Stimulated activated CD4-positive, alpha-beta T cell treated with anti-CD3 and anti-CD28 coated beads, Interleukin-4, amount 100 ng/mL, for 24 hours (primary cell): Measurements from ENCODE around the gene STT3A.
A peak's percentile ranks its signal among the peaks of the same experiment; 100 is the strongest.

Experiments
- DNase-seq: peaks from one replicate; pipeline ENCODE4 v3.0.0-alpha.2; 2020

Gene STT3A

GRCh38 chr11:125591649-125592304, 875 bp upstream of the STT3A start:
- no peak for DNase-seq

DNA sequence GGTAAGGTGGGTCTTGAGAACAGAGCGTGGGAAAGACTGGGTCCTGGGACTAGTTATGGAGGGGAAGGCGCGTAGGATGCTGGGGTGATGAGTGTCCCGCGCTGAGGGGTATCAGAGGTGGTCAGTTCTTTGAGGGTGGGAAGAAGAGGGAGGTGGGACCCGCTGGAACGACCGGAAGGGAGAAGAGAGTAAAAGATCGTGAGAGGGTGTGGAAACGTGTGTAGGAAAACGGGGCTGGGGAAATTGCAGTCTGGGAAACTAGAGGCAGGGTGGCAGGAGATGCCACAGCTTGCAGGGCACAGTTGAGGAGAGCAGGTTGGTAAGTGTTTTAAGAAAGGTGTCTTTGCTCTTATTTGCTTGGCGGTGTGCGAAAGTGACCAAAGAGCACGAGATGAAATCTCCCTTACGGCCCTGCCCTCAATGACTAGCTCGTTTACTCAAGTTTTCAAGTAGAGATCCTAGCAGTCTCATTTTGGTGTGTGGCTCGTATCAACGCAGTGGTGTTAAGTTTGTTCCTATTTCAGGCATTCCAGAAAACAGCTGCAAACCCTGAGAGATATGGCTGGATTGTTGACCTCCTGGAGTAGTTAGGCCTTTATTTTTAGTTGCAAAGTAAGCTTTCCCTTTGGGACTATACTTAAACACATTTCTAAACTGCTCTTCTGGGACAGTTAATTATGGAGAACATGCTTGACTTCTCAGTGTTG, 615 bp downstream of the STT3A start:
- no peak for DNase-seq

DNA sequence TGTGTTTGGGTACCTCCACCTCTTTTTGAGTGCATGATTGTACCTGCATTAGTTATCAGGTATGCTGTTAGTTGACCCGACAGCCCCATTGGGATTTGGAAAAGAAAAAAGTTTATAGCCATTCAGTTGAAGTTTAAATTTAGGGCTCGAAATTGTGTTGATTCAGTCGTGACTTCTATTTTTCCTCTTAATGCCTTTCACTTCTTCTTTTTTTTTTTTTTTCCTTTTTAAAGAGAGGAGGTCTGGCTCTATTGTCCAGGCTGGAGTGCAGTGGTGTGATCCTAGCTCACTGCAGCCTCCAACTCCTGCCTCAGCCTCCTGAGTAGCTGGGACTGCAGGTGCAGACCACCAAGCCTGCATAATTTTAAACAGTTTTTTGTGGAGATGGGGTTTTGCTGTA, 2.3 kb downstream of the STT3A start:
- DNase-seq, result no peak

DNA sequence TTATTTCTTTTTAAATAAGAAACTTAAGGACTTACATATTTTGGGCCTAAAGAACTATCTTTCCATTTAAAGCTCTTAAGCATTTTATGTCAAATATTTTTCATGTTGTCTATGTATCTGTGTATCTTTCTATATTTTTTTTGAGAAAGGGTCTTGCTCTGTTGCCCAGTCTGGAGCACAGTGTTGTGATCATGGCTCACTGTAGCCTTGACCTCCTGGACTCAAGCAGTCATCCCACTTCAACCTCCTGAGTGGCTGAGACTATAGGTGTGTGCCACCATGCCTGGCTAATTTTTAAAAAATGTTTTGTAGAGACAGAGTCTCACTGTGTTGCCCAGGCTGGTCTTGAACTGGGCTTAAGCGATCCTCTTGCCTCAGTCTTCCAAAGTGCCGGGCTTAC, 8.0 kb downstream of the STT3A start:
- no peak for DNase-seq

DNA sequence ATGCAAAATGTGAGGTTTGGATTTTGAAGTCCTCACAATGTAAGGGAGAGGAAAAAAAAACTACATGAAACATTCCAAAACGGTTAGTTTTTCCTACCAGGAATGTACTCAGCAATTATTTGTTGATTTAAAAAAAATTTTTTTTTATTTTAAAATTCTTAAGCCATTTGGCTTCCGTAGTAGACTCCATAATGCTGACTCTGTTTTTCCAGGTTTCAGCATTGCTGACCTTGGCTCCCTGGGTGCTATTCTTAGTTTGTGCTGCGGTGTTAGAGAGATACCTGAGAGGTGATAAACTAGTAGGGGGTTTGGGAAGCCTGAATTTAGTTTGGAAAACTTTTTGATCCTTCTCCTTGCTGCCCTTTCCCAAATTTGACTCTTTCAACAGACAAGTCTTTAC, 10.6 kb downstream of the STT3A start:
- no peak for DNase-seq

GRCh38 chr11:125605417-125605816, 12.8 kb downstream of the STT3A start:
- no peak for DNase-seq

DNA sequence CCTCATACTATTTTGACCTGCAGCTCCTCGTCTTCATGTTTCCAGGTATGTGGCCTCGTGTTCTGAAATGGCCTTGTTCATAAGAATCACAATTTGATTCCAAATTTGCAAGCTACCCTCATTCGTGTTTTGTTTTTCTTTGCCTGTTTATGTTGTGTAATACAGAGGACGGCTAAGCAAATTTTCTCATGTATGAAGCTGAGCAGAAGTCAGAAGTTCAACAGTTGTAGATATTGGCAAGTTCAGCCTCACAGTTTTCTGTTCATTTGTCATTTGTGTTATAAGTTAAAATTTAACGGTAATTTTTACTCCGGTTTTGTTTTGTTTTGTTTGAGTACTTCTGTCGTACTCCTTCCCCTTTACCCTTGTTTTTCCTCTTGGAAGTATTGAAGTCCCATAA, 16.9 kb downstream of the STT3A start:
- DNase-seq, result no peak

- DNase-seq, result no peak
Measured at GRCh38 chr11:125618383-125618782, 25.7 kb downstream of the STT3A start.

DNA sequence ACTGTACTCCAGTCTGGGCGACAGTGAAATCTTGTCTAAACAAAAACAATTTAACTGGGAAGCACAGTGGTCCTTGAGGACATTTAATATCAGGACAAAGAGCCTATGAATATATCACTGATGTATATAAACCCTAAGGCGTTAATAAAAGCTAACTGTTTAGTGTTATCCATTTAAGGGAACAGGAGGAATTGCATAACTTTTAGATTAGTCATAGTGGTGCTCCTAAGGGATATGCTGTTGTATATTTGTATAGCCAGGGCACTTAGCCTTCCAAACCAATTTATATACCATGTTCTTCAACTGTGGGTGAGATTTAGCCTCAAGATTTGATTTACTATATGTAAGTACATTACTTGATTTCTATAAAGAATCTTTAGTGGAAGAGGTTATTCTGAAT, 29.3 kb downstream of the STT3A start:
- DNase-seq, result no peak

- no peak for DNase-seq
Measured at GRCh38 chr11:125623064-125623463, 30.4 kb downstream of the STT3A start.

GRCh38 chr11:125624756-125625213, 32.1 kb downstream of the STT3A start, which contains the start of gene CHEK1:
Gene CHEK1 (plus strand): TSS chr11:125625163. CDS start chr11:125626769, 1,606 bp downstream.
- DNase-seq, result no peak

DNA sequence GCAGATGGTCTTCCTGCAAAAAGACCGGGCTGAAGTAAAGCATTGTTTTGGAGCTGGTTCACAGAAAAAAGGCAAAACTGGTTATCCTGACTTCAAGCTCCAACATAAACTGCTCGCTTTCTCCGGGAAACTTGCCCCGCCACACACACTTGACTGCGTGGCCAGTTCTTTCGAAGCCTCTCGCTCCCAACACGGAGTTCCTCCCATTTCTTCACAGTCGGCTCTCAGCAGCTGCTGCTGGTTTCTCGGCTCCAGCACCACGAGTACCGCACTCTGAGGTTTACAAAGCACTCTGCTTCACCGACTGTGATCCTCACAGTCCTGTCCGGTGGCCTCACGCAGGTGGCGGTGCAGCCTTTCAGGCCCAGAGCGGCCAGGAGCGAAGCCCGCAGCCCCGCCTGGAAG, 32.6 kb downstream of the STT3A start:
- DNase-seq, result no peak

GRCh38 chr11:125625630-125626287, 33.1 kb downstream of the STT3A start:
- peak; percentile 89 for DNase-seq

- DNase-seq, result peak; percentile 37
Measured at GRCh38 chr11:125626288-125626950, 33.8 kb downstream of the STT3A start.

GRCh38 chr11:125627236-125627910, 34.7 kb downstream of the STT3A start:
- DNase-seq, result no peak

DNA sequence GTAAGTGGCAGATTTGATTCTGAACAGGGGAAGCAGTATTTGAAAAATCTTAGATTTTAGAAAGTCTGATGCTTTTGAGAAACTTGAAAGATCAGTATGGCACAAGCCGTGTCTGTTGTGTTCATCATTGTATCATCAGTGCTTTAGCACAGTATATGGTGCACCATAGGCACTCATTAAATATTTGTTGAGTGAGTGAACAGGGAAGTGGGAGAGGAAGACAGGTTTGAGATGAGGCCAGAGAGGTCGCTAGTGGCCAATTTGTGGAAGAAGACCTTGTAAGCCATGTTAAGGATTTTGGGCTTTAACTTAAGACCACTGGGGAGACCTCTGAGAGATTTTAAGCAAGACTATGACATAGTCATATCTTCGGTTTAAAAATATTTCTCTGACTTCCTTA, 45.2 kb downstream of the STT3A start:
- no peak for DNase-seq

GRCh38 chr11:125638315-125638714, 45.7 kb downstream of the STT3A start:
- no peak for DNase-seq

- no peak for DNase-seq
Measured at GRCh38 chr11:125645871-125646270, 53.2 kb downstream of the STT3A start.

GRCh38 chr11:125649465-125650166, 57.0 kb downstream of the STT3A start:
- DNase-seq, result no peak

DNA sequence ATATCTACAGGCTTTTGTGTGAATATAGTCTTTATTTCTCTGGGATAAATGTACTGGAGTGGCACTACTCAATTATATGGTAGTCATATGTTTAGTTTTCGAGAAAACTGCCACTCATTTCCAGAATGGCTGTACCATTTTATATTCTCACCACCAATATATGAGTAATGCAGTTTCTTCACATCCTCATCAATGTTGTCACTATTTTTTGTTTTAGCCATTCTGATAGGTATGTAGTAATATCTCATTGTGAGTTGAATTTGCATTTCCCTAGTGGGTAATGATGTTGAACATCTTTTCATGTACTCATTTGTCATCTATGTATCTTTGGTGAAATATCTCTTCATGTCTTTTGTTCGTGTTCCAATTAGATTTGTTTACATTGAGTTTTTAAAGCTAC, 70.0 kb downstream of the STT3A start:
- DNase-seq, result no peak

- no peak for DNase-seq
Measured at GRCh38 chr11:125663910-125664309, 71.3 kb downstream of the STT3A start.

- DNase-seq, result no peak
Measured at GRCh38 chr11:125667151-125667550, 74.5 kb downstream of the STT3A start.
